HG03575 (cell line): ENCODE data around the gene GNB1.
"Not testable (repeated sequence)": the region's sequence is repeated elsewhere in the genome, so short reads cannot be mapped to it uniquely, and the experiment has no call there.

Experiments
- ATAC-seq: cut with Tn5 transposase; IDR thresholded peaks from one replicate; pipeline ENCODE4 v1.9.1; 2021; ENCODE audit not compliant: unreplicated experiment, insufficient number of reproducible peaks, low FRiP score; ENCODE audit errors: extremely low read depth

Gene GNB1

DNA sequence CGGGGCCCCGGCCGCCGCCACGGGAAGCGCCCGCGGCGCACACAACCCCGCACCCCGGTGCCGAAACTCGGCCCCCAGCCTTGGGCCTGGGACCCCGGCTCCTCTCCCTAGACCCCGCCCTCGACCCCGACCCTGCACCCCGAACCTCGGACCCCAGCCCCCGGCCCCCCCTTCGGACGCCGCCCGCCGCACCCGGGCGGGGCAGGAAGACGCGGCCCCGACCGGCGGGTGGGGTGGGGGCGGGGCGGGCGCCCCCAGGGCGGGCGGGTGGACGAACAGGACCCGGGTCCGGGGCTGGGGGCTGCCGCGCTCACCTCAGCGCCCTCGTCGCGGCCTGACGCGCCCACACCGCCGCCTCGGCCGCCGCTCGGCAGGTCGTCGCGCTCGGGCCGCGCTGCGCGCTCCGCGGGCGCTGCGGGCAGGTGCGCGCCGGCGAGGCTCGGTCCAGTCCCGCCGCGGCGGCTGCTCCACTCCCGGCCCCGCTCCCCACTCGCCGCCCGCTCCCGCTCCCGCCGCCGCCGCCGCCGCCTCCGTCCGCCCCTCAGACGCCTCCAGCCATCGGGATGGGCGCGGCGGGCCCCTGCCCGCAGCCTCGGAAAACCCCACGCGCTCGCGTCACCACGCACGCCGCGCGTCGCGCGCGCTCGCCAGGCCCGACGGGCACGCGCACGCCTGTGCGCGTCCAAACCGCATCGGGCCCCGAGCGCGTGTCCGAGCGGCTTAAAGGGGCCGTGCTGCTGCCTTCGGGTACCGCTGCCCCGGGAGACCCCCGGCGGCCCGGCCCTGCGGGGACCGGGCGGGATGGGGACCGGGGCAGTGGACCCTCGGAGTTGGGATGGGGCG is at the start of gene GNB1:
Gene GNB1, minus strand, starts transcription at position 582 of the 843 bp plus-strand sequence. CDS start 65,634 bp downstream, outside the sequence.
- ATAC-seq: no peak

DNA sequence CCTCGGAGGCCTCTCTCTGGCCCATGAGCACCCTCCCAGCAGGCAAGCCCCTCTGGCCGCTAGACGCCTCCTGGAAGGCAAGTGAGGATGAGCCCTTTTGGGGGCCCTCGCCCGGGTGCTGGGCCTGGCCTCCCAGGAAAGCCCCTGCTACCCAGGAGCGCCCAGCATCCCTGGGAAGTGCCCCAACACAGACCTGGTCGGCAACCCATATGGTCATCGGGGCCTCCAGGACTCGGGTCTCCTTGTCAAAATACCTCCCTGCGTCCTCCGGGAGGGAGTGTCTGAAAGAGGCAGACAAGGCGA is 49.2 kb upstream of the GNB1 start:
- ATAC-seq: no peak

DNA sequence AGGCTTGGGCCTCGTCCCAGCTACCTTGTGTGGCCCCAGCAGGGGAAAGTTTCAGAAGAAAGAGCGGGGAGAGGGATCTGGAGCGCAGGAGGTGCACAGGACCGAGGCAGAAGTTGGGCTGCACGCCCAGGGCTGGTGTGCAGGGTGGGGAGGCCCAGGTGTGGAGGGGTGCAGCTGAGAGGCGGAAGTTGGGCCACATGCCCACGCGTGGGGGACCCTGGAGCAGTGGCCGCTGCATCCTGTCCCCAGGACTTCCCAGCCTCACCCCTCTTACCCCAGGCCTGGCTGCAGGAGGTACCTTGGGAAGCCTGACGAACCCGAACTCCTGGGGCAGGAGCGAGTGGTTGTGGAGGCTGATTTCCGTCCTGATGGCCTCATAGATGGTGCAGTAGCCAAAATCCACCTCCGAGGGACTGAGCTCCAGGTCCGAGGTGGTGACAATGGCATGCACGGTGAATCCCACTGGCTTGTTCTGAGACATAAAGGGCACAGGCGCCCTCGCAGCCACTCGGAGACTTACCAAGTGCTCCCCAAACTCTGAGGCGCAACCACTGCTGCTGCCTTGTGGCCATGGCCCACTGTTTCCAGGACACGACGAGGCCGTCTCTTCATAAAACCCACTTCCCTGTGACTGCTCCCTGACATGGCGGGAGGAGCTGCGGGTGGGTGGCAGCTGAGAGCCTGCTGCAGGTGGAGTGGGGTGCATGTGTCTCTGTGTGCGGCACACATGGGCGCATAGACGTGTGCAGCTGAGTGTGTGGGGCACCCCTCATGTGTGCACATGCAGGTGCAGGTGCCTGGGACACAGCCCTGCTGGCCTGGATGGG is 48.6 kb upstream of the GNB1 start:
- no peak for ATAC-seq

DNA sequence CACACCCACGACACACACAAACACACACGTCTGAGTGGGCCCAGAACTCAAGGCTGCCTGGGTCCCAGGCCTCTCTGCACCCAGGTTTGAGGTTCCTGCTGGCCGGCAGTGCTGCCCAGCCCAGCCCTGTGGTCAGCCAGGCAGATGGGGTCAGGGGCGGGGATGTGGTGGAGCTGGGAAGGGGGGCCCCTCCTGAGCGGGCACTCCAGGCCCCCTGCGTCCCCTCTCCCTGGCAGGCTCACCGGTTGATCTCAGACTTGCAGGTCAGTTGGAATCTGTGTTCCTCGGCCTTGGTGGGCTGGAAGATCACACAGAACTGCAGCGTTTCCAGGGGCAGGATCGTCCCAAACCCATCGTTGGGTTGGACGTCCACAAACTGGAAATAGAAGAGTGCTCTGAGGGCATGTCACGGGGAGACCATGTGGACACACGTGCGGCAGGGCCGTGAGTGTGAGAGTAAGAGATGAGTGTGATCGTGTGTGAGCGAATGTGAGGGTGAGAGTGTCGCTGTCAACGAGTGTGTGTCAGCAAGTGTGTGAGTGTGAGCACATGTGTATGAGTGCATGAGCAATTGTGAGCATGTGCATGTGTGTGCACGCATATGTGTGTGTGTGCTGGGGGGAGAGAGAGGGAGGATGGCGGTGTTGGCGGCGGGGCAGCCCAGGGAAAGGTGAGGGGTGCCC is 47.9 kb upstream of the GNB1 start:
- no peak for ATAC-seq

DNA sequence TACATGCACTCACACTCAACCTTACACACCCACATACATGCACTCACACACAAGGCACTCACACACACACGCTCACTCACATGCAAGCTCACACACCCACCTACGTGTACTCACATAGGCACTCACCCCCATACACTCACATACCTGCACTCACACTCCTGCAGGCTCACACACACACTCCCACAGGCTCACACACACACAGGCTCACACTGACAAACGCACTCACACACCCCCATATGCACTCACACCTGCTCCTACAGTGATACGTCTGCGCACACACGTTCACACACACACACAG is 47.3 kb upstream of the GNB1 start:
- ATAC-seq: no peak

DNA sequence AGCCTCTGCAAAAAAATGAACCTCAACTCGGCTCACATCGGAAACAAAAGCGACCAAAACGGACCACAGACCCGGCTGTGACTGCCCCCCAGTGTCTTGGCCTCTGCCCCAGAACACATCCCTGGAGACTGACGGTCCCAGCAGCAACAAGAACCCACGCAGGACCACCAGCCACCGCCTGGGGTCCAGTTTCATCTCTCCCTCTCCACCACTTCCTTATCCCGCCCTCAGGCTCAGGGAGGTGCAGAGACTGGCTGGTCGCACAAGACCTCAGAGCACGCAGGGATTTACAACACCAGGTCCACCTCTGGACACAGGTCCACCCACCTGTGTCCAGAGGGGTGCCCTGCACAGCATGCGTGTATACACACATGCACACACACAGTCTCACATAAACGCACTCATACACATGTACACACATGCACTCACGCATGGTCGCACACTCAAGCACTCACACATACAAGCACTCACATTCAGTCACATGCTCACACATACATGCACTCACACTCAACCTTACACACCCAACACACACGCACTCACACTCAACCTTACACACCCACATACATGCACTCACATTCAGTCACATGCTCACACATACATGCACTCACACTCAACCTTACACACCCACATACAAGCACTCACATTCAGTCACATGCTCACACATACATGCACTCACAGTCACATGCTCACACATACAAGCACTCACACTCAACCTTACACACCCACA is 46.8 kb upstream of the GNB1 start:
- no peak for ATAC-seq

DNA sequence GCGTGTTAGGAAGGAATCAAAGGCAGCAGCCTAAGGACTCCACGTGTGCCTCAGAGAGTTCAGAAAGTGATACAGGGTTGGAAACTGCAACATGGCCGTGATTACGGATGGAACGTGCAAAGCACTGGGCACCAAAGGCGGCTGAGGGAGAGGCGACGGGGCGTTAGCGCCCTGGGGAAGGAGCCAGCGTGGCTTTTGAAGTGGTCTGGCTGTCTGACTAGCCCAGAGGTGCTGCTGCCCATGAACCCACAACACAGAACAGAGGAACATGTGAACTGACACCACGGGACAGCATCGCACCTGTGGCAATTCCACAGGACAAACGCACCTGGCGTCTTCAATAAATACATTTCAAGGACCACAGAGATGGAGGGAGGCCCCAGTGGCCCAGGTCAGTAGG is 46.2 kb upstream of the GNB1 start:
- no peak for ATAC-seq

DNA sequence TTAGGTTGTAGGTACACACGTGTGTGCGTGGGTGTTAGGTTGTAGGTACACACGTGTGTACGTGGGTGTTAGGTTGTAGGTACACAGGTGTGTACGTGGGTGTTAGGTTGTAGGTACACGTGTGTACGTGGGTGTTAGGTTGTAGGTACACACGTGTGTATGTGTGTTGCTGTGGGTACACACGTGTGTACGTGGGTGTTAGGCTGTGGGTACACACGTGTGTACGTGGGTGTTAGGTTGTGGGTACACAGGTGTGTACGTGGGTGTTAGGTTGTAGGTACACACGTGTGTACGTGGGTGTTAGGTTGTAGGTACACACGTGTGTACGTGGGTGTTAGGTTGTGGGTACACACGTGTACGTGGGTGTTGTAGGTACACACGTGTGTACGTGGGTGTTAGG is 44.0 kb upstream of the GNB1 start:
- not testable (repeated sequence) for ATAC-seq

DNA sequence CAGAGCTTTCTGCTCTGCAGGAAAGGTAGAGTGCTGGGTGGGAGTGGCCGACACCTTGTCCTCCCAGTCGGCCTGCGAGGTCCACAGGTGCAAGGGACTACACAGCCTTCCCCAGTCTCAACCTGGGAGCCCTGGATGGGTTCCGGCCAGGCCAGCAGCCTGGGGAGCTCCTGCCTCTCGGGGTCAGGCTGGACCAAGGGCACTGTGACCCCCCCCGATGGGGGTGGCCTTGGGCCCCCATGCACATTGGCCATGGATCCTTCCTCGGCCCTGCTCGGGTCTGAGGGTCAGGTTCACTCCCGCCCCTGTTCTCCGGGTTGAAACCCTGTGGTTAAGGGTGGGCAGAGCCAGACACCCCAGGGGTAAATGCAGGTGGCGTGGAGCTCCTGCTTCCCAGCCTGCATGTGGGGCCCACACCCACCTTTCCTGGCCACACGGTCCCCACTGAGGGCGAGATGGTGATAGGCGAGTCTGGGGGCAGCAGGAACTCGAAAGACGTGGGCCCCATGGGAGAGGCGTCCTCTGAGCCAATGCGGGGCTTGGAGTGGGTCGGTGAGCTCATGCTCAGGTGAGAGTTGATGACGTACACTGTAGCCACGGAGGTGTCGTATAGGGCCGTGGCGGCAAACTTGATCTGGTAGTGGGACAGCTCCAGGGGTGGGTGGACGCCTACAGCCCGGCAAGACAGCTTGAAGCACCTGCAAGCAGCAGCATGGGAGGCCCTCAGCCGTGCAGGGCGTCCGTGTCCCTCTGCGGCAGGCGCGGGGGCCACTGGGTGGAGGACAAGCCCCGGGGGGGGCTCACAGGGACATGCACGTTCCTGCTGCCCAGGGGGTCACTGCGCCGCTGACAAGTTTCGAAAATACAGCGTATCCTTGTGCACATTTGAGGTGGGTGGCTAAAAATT is 39.0 kb upstream of the GNB1 start:
- no peak for ATAC-seq

DNA sequence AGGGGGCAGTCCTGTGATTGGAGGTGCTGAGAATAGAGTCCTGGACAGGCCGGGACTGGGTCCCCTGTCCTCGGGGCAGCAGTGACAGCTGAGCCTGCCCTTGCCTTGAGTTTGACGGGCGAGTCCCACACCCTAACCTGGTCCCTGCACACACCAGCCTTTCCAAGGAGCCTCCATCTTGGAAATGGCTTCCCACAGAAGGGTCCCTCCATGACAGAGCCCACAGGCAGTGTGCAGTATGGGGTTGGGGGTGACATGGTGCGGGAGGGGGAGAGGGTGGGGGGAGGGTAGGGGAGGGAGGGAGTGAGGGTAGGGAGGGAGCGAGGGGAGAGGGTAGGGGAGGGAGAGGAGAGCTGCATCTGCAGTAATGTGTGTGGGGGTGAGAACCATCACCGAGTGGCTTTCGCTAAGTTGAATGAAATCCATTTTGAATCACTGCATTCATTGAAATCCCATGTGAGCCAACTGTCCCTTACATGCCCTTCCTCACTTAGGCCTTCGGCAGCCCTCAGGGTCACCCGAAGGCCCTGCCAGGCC is 38.3 kb upstream of the GNB1 start:
- ATAC-seq: no peak

DNA sequence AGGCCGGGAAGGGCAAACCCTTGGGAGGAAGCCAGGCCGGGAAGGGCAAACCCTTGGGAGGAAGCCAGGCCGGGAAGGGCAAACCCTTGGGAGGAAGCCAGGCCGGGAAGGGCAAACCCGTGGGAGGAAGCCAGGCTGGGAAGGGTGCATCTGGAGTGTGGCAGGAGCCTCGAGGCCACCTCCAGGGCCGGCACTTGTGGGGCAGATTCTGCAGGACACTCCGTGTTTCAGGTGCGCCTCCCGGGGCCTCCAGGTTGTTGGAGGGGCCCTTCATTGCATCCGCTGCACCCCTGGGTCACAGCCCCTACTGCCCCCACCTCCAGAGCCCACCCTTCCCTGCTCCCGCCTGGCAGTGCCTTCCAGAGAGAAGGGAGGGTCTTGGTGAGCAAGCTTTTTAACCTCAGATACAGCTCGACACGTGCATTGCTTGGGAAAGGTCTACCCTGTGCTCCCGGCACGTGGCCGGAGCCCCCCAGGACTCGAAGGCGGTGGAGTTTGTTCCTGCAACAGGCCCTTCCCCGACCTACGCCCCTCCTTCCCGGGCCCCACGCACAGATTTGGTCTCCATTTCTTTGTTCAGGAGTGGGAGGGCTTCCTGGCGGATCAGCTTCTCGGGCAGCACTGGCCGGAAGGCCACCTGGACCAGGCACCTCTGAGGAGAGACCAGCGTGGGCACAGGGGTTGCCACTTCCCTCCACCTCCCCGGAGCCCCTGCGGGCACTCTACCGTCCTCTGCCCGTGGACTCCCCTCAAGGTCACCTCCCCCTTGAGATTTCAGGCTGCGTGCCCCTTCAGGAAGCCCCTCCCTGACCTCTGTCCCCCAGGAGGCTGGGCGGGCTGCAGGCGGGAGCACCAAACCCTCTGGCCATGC is 37.6 kb upstream of the GNB1 start:
- ATAC-seq: no peak

DNA sequence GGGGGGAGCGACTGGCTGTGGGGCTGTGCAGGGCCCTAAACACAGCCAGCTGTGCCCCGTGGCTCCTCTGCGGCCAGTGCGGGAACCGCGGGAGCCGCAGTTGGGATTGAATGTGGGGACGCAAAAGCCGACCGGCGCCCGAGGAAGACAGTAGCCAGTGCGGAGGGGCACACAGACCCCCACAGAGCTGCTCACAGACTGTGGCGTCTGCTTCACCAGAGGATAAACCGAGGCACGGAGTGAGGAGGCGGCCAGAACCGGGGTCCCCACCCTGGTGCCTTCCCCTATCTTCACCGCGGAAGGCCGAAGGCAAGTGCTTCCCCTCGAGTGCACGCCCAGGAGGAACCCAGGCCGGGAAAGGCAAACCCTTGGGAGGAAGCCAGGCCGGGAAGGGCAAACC is 36.9 kb upstream of the GNB1 start:
- ATAC-seq: no peak

DNA sequence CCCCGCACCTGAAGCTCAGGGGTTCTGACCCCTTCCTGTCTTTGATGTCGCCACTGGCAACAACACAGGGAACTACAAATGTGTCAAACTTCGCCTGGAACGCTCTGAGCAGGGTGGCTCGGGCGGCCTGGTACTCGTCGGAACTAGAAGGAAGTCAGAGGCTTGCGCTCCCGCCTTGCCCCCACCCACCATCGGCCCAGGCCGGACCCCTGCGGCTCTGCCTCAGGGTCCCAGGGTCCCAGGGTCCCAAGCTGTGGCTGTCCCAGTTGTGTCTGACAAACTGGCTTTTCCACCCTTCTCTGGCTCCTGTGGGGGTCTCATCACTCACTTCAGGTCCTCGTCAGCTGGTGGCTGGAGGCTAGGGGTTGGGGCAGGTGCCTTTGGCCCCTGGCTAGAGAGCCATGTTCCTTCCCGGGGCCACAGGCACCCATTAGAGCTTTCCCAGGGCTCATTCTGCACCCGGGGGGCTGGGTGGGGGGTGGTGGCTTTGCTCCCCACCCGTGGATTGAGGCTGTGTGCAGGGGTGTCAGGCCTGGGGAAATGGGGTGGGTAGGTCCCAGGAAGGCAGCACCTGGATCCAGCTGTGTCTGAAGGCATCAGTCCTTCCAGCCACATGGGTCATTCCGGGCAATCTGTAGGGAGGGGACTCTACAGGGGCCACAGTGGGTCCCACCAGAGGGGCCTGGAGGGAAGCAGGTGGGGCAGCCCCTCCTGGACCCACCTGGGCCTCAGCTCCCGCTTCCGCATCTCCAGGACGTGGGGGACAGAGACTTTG is 36.2 kb upstream of the GNB1 start:
- no peak for ATAC-seq

DNA sequence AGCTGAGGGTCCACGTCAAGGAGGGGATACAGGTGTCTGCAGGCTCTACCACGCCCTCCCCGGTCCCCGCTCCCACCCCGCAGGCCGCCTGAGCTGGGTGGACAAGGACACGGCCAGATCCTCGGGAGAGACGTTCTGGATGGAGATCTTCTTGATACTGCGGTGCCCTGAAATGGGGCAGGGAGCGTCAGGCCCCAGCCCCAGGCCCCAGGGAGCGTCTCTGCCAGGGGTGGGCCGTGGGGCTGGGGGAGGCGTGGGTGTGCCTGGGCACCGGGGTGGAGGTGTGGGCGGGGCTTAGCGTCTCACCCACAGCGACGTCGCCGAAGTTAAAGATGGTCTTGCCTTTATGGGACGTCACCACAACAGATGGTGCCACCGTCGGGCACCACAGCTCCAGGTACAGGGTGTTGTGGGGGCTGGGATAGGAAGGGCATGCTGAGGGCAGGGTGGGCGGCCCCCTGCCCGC is 35.5 kb upstream of the GNB1 start:
- ATAC-seq: no peak

DNA sequence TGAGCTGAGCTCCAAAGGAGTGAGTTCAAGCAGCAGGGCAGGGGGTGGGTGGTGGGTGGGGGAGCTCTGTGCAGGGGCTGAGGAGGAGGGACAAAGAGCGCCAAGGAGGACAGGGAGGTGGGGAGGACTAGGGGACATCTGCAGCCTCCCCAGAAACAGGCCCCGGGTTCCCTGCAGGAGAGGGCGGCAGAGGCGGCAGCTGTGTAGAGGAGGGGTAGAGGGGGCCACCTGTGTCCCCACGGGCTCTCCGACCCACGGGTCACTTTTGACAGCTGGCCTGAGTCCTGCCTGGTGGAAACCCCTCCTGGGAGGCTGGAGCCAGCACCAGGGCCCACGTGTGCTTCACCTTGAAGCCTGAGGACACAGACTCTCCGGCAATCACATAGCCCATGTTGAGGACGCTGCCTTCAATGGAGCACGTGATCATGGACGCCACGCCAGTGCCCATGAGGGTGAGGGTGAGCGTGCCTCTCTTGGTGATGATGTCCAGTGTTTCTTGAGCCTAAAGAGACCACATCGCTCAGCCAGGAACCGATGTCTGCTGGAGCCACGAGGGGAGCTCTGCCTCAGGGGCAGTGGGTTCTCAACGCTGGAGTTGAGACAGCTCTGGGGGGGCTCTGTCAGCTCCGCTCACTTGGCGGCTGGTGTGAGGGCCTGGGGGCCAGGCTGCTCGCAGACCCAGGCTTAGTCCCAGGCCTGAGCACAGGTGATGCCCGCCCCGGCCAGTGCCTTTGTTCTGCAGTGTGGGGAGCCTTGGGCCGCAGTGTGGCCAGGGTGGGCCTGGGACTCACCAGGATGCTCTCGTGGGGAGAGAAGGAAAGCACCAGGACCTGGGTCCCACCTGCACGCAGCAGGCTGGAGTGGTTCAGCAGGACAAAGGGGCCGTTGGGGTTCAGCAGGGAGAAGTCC is 34.8 kb upstream of the GNB1 start:
- no peak for ATAC-seq

DNA sequence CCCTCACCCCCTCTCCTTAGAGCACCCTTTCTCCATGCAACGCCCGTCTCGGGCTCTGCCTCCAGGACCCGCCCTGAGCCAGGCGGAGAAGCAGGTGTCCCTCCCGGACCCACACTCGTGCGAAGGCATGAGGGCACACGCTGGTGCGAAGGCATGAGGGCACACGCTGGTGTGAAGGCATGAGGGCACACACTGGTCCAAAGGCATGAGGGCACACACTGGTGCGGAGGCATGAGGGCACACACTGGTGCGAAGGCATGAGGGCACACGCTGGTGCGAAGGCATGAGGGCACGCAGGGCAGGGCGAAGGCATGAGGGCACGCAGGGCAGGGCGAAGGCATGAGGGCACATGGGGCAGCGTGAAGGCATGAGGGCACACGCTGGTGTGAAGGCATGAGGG is 34.0 kb upstream of the GNB1 start:
- no peak for ATAC-seq
